GM23338 (cell line): ENCODE data around the gene PCNT. TPM values are rescaled to one million over a fixed set of nuclear protein-coding genes. Genes with fewer than 3 reads are reported as not detected.

Source experiments
- ATAC-seq: fragments of 200-7000 bp; cut with Tn5 transposase; 3 replicates; pipeline ENCODE4 v1.9.1; 2020
- DNase-seq: peaks from one replicate; pipeline ENCODE4 v3.0.0-alpha.2; 2015; ENCODE audit warnings: low spot score
- H2AFZ ChIP-seq: fragments of 200-600 bp; sonication (generic); 2 replicates; pipeline ENCODE4 v1.8.0; 2016; ENCODE audit warnings: antibody characterized with exemption, mild to moderate bottlenecking, moderate library complexity
- H3F3A ChIP-seq: fragments of 200-600 bp; sonication (generic); replicated peaks from 2 replicates; pipeline ENCODE4 v1.8.0; 2017; ENCODE audit warnings: antibody characterized with exemption, mixed run types, low read depth
- H3K27ac ChIP-seq: fragments of 200-600 bp; sonication (generic); 2 replicates; pipeline ENCODE4 v1.6.1; 2016; ENCODE audit warnings: low read depth
- H3K27me3 ChIP-seq: fragments of 200-600 bp; sonication (generic); 2 replicates; pipeline ENCODE4 v1.8.0; 2016; ENCODE audit warnings: mild to moderate bottlenecking, mixed run types, moderate library complexity; ENCODE audit not compliant: insufficient read depth
- H3K36me3 ChIP-seq: fragments of 200-600 bp; sonication (generic); 2 replicates; pipeline ENCODE4 v1.8.0; 2016; ENCODE audit warnings: mild to moderate bottlenecking; ENCODE audit not compliant: insufficient read depth
- H3K4me1 ChIP-seq: fragments of 200-600 bp; sonication (generic); 2 replicates; pipeline ENCODE4 v1.8.0; 2016; ENCODE audit warnings: mild to moderate bottlenecking, moderate library complexity; ENCODE audit not compliant: insufficient read depth
- H3K4me2 ChIP-seq: fragments of 200-600 bp; sonication (generic); 2 replicates; pipeline ENCODE4 v1.7.1; 2017; ENCODE audit warnings: mixed run types
- H3K4me3 ChIP-seq: fragments of 200-600 bp; sonication (generic); 2 replicates; pipeline ENCODE4 v1.6.1; 2016; ENCODE audit warnings: mixed run types
- H3K79me2 ChIP-seq: fragments of 200-600 bp; sonication (generic); replicated peaks from 2 replicates; pipeline ENCODE4 v1.8.0; 2017; ENCODE audit warnings: mild to moderate bottlenecking; ENCODE audit not compliant: insufficient read depth
- H3K9me2 ChIP-seq: fragments of 200-600 bp; sonication (generic); 2 replicates; pipeline ENCODE4 v1.8.0; 2017; ENCODE audit not compliant: insufficient read depth
- H4K20me1 ChIP-seq: fragments of 200-600 bp; sonication (generic); replicated peaks from 2 replicates; pipeline ENCODE4 v1.8.0; 2017; ENCODE audit warnings: mild to moderate bottlenecking; ENCODE audit not compliant: insufficient read depth
- H3K27ac Mint-ChIP-seq: 2 replicates; pipeline ENCODE4 v1.8.0; 2020; ENCODE audit warnings: inconsistent platforms, mild to moderate bottlenecking, moderate library complexity, mixed read lengths
- H3K27me3 Mint-ChIP-seq: 3 replicates; pipeline ENCODE4 v1.8.0; 2022; ENCODE audit warnings: low read depth, mild to moderate bottlenecking, moderate library complexity, mixed read lengths, inconsistent platforms; ENCODE audit not compliant: insufficient read depth, poor library complexity
- H3K36me3 Mint-ChIP-seq: 3 replicates; pipeline ENCODE4 v1.8.0; 2021; ENCODE audit warnings: low read depth, mild to moderate bottlenecking, inconsistent platforms, moderate library complexity, mixed read lengths
- H3K4me1 Mint-ChIP-seq: 3 replicates; pipeline ENCODE4 v1.8.0; 2020; ENCODE audit warnings: mild to moderate bottlenecking, inconsistent platforms, mixed read lengths
- H3K4me3 Mint-ChIP-seq: 3 replicates; pipeline ENCODE4 v1.8.0; 2021; ENCODE audit warnings: moderate library complexity, mild to moderate bottlenecking, inconsistent platforms, mixed read lengths
- H3K9me3 Mint-ChIP-seq: 3 replicates; pipeline ENCODE4 v1.8.0; 2020; ENCODE audit warnings: moderate library complexity, mild to moderate bottlenecking, inconsistent platforms, mixed read lengths
- NANOG ChIP-seq: IDR thresholded peaks from 2 replicates; pipeline ENCODE4 v1.6.1; 2016; ENCODE audit warnings: antibody characterized with exemption, borderline replicate concordance
- ZNF331 ChIP-seq: fragments of 250-450 bp; sonication (Bioruptor Pico); IDR thresholded peaks from 2 replicates; pipeline ENCODE4 v1.5.0; 2020; ENCODE audit warnings: low read depth, mild to moderate bottlenecking, moderate library complexity
- ZNF462 ChIP-seq: fragments of 250-450 bp; sonication (Bioruptor Pico); IDR thresholded peaks from 2 replicates; pipeline ENCODE4 v1.5.0; 2020; ENCODE audit warnings: mild to moderate bottlenecking, moderate library complexity
- polyA plus RNA-seq: library from polyadenylated mRNA; unstranded; fragments of >200 nt; fragmentation: Nextera tagmentation; extraction: Ambion mirVana; gene quantifications from 2 replicates; pipeline ENCODE4 v1.2.1, GENCODE V29; 2016
- total RNA-seq: library from RNA; depleted of rRNA; stranded (reverse); fragments of >200 nt; shearing (Covaris generic); gene quantifications from 2 replicates; pipeline ENCODE4 v1.2.3, GENCODE V29; 2014

PCNT gene
- total and polyA plus RNA-seq, 2 experiments from 2014 or later = 39.6 to 46.1 TPM

- TF ChIP-seq ZNF462 (CRISPR knock-in tag) (no peak), ZNF331 (CRISPR knock-in tag) (no peak)
Observed at GRCh38 chr21:46295177-46295770, 28.7 kb upstream of the PCNT start (continued).

GRCh38 chr21:46295996-46296752, 27.8 kb upstream of the PCNT start:
- H3K4me1 Mint-ChIP-seq = peaks cover 16% of the 10 kb centered on the region
- H3K27me3 ChIP-seq = peaks cover 8% of the 10 kb centered on the region
- H3K36me3 Mint-ChIP-seq = peaks cover 42% of the 10 kb centered on the region
- no peaks in the 10 kb centered on the region for H3K79me2 ChIP-seq
- H3K27ac Mint-ChIP-seq = no peak overlapping the region
- H3K9me2 ChIP-seq = no peaks in the 10 kb centered on the region
- no peaks in the 10 kb centered on the region; the same call in 1 of the 2 replicates for H3K4me1 ChIP-seq
- H3K4me3 ChIP-seq = no peak overlapping the region
- H3K36me3 ChIP-seq = peaks cover 6% of the 10 kb centered on the region; the same call in 1 of the 2 replicates
- peaks cover 16% of the 10 kb centered on the region; the same call in 2 of the 3 replicates for H3K9me3 Mint-ChIP-seq
- H3K4me2 ChIP-seq = no peak overlapping the region
- DNase-seq (peak; percentile 59), ATAC-seq (peak; percentile 38)
- H4K20me1 ChIP-seq = peaks cover under 1% of the 10 kb centered on the region; the same call in 1 of the 2 replicates
- peaks cover 7% of the 10 kb centered on the region; the same call in 1 of the 2 replicates for H3F3A ChIP-seq
- TF ChIP-seq ZNF331 (CRISPR knock-in tag) = no peak
- no peak for TF ChIP-seq NANOG
- no peak overlapping the region for H3K27ac ChIP-seq
- peaks cover 27% of the 10 kb centered on the region for H3K27me3 Mint-ChIP-seq
- H2AFZ ChIP-seq = no peak overlapping the region
- no peak overlapping the region; the same call in 2 of the 3 replicates for H3K4me3 Mint-ChIP-seq
